Gastroesophageal sphincter (tissue), 3 donors: ENCODE data around the gene MTCL1.

Source experiments
- CTCF ChIP-seq, 4 experiments: fragments of 200-600 bp in 2 of 4; fragments of 450-650 bp in 2 of 4; sonication (generic) in 1 of 4; IDR thresholded peaks; one replicate each; pipeline ENCODE4 v1.5.1; 2017 to 2019; ENCODE audit warnings: antibody characterized with exemption in 4 of 4, mild to moderate bottlenecking in 2 of 4, moderate library complexity in 2 of 4
- EP300 ChIP-seq: sonication (generic); formaldehyde crosslinking; IDR thresholded peaks from one replicate; pipeline ENCODE4 v1.6.1; 2017; ENCODE audit warnings: antibody characterized with exemption, mild to moderate bottlenecking
- POLR2A ChIP-seq, 2 donors: fragments of 450-650 bp; IDR thresholded peaks; one replicate each; pipeline ENCODE4 v1.6.1; 2017; ENCODE audit warnings: antibody characterized with exemption in 2 of 2, mild to moderate bottlenecking in 2 of 2, moderate library complexity in 1 of 2

- TF ChIP-seq CTCF (IDR thresholded peaks at IDR 0.05) = no peak
- no peak for TF ChIP-seq EP300
- TF ChIP-seq POLR2A (IDR thresholded peaks at IDR 0.05) = no peak
Measured at GRCh38 chr18:8841781-8842485, 136.6 kb downstream of the MTCL1 start.
